K562 (cell line): ENCODE measurements around the gene HK1. TPM values are rescaled to one million over a fixed set of nuclear protein-coding genes. Genes with fewer than 3 reads are reported as not detected.
A peak's percentile ranks its signal among the peaks of the same experiment; 100 is the strongest.

ENCODE experiments used
- BRD4 ChIP-seq: fragments of 200-600 bp; sonication (generic); IDR thresholded peaks from 2 replicates; pipeline ENCODE4 v1.6.1; 2017; ENCODE audit warnings: inconsistent platforms
- CHD1 ChIP-seq: fragments of 200-600 bp; sonication (generic); IDR thresholded peaks from one replicate; pipeline ENCODE4 v1.6.1; 2012; ENCODE audit warnings: mild to moderate bottlenecking, moderate library complexity, low read length, inconsistent platforms
- EHMT2 ChIP-seq: fragments of 450-650 bp; IDR thresholded peaks from 2 replicates; pipeline ENCODE4 v1.6.1; 2018; ENCODE audit warnings: antibody characterized with exemption
- FOXJ3 ChIP-seq: sonication (generic); formaldehyde crosslinking; IDR thresholded peaks from 2 replicates; pipeline ENCODE4 v1.4.0; 2020; ENCODE audit warnings: mild to moderate bottlenecking, missing genetic modification reagents
- MAFK ChIP-seq: IDR thresholded peaks from 2 replicates; pipeline ENCODE4 v1.6.1; 2011; ENCODE audit warnings: low read length, improper control_type of control experiment
- MEIS2 ChIP-seq: fragments of 450-650 bp; IDR thresholded peaks from 2 replicates; pipeline ENCODE4 v1.6.1; 2014; ENCODE audit warnings: mild to moderate bottlenecking; ENCODE audit not compliant: partially characterized antibody
- MTA1 ChIP-seq: fragments of 450-650 bp; IDR thresholded peaks from 2 replicates; pipeline ENCODE4 v1.6.1; 2017; ENCODE audit warnings: borderline replicate concordance
- TAF7 ChIP-seq: fragments of 450-650 bp; IDR thresholded peaks from 2 replicates; pipeline ENCODE4 v1.6.1; 2016; ENCODE audit warnings: missing genetic modification characterization, missing compliant biosample characterization
- ZNF316 ChIP-seq: fragments of 450-650 bp; IDR thresholded peaks from 2 replicates; pipeline ENCODE4 v1.6.1; 2016
- polyA plus RNA-seq, 8 experiments: library from polyadenylated mRNA; depleted of rRNA in 4 of 8; stranded (reverse) in 5 of 8; unstranded in 3 of 8; fragments of >200 nt; fragmentation: Nextera tagmentation in 2 of 8; fragmentation: Illumina TruSeq in 1 of 8; extraction: Ambion mirVana in 2 of 8; extraction: Trizol in 1 of 8; gene quantifications; 2 replicates each; pipeline versions ENCODE4 v1.2.1 to v1.2.3, GENCODE V29; 2011 to 2014; ENCODE audit warnings: inconsistent platforms in 1 of 8, missing spikeins in 1 of 8
- total RNA-seq, 7 experiments: library from RNA; depleted of rRNA in 6 of 7; stranded (reverse); fragments of >200 nt in 6 of 7; fragmentation: Illumina TruSeq in 2 of 7; extraction: Trizol in 2 of 7; gene quantifications; 2 replicates each; pipeline versions ENCODE4 v1.2.1 to v1.2.3, GENCODE V29; 2011 to 2021; ENCODE audit warnings: low replicate concordance in 1 of 7
- TF ChIP-seq, protein P1 (sequence below), 2 experiments: fragments of 450-650 bp; formaldehyde crosslinking in 1 of 2; IDR thresholded peaks; 2 replicates each; pipeline versions ENCODE4 v1.4.0 to v1.6.1; 2014 to 2020; ENCODE audit warnings: mild to moderate bottlenecking in 2 of 2, borderline replicate concordance in 1 of 2, low read depth in 1 of 2
- TF ChIP-seq, protein P2 (sequence below), 2 experiments: IDR thresholded peaks in 1 of 2; conservative IDR thresholded peaks in 1 of 2; 2 replicates each; pipeline ENCODE4 v1.6.1; 2016; ENCODE audit warnings: low read depth in 2 of 2, mild to moderate bottlenecking in 1 of 2, missing compliant biosample characterization in 1 of 2, missing genetic modification characterization in 1 of 2, moderate library complexity in 1 of 2
- TF ChIP-seq, protein P3 (sequence below): fragments of 250-450 bp; sonication (Bioruptor Pico); IDR thresholded peaks from 2 replicates; pipeline ENCODE4 v1.4.0; 2020; ENCODE audit warnings: mild to moderate bottlenecking
- TF ChIP-seq, protein P4 (sequence below): fragments of 250-450 bp; sonication (Bioruptor Pico); IDR thresholded peaks from 2 replicates; pipeline ENCODE4 v1.8.0; 2022; ENCODE audit warnings: inconsistent platforms

Gene HK1
- total and polyA plus RNA-seq, 9 of the 15 experiments (the other 6 are each of a cell fraction or from before 2014, with no cell fraction given) = 29.2 to 444 (median 193) TPM

DNA sequence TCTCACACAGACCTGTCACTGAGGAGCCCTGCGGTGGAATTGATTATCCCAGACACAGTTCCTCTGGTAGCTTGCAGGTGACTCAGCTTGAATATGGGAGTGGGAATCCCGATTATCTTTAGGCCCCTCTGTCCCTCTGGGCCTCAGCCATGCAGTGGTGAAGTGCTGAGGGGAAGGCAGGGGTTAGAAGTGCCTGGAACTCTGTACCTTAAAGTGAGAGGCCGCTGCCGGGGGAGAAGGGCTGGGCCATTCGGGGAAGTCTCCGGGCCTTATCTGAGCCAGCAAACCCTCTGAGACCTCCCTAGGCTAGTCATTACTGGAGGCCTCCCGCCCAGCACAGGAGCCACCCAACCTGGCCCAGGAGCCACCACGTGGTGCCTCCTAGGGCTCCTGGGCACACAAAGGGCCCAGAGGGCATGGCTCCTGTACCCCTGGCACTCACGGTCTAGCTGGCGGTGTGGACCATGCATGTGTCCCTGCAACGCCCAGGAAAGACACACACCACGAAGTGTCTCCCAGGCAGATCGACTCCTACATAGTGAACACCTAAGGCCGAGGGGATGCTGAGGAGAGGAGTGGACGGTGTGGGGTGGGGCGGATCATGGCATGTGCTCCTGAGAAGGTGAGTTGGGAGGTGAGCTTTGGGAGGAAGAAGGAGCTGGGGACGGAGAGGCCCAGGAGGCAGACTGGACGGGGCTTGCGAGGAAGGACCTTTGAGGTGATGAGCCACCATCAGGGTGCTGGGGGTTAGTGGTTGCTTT is 56.2 kb downstream of the HK1 start (continued):
- TF ChIP-seq, protein P1, sequence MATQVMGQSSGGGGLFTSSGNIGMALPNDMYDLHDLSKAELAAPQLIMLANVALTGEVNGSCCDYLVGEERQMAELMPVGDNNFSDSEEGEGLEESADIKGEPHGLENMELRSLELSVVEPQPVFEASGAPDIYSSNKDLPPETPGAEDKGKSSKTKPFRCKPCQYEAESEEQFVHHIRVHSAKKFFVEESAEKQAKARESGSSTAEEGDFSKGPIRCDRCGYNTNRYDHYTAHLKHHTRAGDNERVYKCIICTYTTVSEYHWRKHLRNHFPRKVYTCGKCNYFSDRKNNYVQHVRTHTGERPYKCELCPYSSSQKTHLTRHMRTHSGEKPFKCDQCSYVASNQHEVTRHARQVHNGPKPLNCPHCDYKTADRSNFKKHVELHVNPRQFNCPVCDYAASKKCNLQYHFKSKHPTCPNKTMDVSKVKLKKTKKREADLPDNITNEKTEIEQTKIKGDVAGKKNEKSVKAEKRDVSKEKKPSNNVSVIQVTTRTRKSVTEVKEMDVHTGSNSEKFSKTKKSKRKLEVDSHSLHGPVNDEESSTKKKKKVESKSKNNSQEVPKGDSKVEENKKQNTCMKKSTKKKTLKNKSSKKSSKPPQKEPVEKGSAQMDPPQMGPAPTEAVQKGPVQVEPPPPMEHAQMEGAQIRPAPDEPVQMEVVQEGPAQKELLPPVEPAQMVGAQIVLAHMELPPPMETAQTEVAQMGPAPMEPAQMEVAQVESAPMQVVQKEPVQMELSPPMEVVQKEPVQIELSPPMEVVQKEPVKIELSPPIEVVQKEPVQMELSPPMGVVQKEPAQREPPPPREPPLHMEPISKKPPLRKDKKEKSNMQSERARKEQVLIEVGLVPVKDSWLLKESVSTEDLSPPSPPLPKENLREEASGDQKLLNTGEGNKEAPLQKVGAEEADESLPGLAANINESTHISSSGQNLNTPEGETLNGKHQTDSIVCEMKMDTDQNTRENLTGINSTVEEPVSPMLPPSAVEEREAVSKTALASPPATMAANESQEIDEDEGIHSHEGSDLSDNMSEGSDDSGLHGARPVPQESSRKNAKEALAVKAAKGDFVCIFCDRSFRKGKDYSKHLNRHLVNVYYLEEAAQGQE (IDR thresholded peaks at IDR 0.05; ENCODE audit: borderline replicate concordance) = peak; percentile 84
- TF ChIP-seq, protein P1 (CRISPR knock-in tag; IDR thresholded peaks at IDR 0.05; ENCODE audit: low read depth) = no peak
- TF ChIP-seq, protein P2, sequence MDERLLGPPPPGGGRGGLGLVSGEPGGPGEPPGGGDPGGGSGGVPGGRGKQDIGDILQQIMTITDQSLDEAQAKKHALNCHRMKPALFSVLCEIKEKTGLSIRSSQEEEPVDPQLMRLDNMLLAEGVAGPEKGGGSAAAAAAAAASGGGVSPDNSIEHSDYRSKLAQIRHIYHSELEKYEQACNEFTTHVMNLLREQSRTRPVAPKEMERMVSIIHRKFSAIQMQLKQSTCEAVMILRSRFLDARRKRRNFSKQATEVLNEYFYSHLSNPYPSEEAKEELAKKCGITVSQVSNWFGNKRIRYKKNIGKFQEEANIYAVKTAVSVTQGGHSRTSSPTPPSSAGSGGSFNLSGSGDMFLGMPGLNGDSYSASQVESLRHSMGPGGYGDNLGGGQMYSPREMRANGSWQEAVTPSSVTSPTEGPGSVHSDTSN (CRISPR knock-in tag; IDR thresholded peaks at IDR 0.05; ENCODE audit: low read depth) = no peak
- TF ChIP-seq, protein P2 (tag; conservative IDR thresholded peaks at IDR 0.05; ENCODE audit: low read depth) = peak; percentile 82
- TF ChIP-seq MAFK (peak; percentile 50; the same call in 1 of the 2 replicates), MEIS2 (peak; percentile 92), FOXJ3 (CRISPR knock-in tag) (no peak), ZNF316 (peak; percentile 80), EHMT2 (no peak), BRD4 (no peak), MTA1 (no peak; the same call in 1 of the 2 replicates), TAF7 (tag) (no peak), CHD1 (no peak)
- TF ChIP-seq, protein P3, sequence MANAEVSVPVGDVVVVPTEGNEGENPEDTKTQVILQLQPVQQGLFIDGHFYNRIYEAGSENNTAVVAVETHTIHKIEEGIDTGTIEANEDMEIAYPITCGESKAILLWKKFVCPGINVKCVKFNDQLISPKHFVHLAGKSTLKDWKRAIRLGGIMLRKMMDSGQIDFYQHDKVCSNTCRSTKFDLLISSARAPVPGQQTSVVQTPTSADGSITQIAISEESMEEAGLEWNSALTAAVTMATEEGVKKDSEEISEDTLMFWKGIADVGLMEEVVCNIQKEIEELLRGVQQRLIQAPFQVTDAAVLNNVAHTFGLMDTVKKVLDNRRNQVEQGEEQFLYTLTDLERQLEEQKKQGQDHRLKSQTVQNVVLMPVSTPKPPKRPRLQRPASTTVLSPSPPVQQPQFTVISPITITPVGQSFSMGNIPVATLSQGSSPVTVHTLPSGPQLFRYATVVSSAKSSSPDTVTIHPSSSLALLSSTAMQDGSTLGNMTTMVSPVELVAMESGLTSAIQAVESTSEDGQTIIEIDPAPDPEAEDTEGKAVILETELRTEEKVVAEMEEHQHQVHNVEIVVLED (CRISPR knock-in tag) = no peak
- TF ChIP-seq, protein P4, sequence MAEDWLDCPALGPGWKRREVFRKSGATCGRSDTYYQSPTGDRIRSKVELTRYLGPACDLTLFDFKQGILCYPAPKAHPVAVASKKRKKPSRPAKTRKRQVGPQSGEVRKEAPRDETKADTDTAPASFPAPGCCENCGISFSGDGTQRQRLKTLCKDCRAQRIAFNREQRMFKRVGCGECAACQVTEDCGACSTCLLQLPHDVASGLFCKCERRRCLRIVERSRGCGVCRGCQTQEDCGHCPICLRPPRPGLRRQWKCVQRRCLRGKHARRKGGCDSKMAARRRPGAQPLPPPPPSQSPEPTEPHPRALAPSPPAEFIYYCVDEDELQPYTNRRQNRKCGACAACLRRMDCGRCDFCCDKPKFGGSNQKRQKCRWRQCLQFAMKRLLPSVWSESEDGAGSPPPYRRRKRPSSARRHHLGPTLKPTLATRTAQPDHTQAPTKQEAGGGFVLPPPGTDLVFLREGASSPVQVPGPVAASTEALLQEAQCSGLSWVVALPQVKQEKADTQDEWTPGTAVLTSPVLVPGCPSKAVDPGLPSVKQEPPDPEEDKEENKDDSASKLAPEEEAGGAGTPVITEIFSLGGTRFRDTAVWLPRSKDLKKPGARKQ (CRISPR knock-in tag) = no peak
